ENCODE results near the gene ALG9. TPM values are rescaled to one million over a fixed set of nuclear protein-coding genes. Genes with fewer than 3 reads are reported as not detected.

ALG9 gene
- polyA plus RNA-seq, 1 donor (not counting 4 experiments of a cell fraction or from before 2014, with no cell fraction given) = 27.2 TPM

GRCh38 chr11:111748035-111748804 is 123.2 kb downstream of the ALG9 start:
- H3K9me3 ChIP-seq (ENCODE audit: control insufficient read depth, low read depth, low read length) = no peaks in the 10 kb centered on the region
- no peak overlapping the region for H2AFZ ChIP-seq (ENCODE audit: control insufficient read depth, low read length)
- DNase-seq (ENCODE audit: low read depth, low spot score) (no peak), FAIRE-seq (no peak)
- H3K79me2 ChIP-seq (ENCODE audit: control insufficient read depth, insufficient read depth, low read length) = peaks cover 6% of the 10 kb centered on the region
- no peak overlapping the region for H3K4me2 ChIP-seq (ENCODE audit: control insufficient read depth, extremely low read depth, insufficient read depth, low read depth, low read length)
- peaks cover 11% of the 10 kb centered on the region for H3K4me1 ChIP-seq (ENCODE audit: control insufficient read depth, extremely low read depth, insufficient read depth, low read length)
- H4K20me1 ChIP-seq (ENCODE audit: control insufficient read depth, extremely low read depth, insufficient read depth, low read length) = no peaks in the 10 kb centered on the region
- H3K9me1 ChIP-seq (ENCODE audit: control insufficient read depth, extremely low read depth, insufficient read depth, low read length) = no peaks in the 10 kb centered on the region
- peaks cover 22 to 23% of the 10 kb centered on the region in 2 experiments for H3K36me3 ChIP-seq (ENCODE audit: control insufficient read depth in 2 of 2, extremely low read depth in 1 of 2, insufficient read depth in 2 of 2, low read length in 2 of 2)
- H3K4me3 ChIP-seq (ENCODE audit: control insufficient read depth in 2 of 3, extremely low read depth in 1 of 3, insufficient read depth in 2 of 3, low read depth in 1 of 3, low read length in 3 of 3) = no peak overlapping the region
- no peak overlapping the region for H3K9ac ChIP-seq (ENCODE audit: control insufficient read depth, extremely low read depth, insufficient read depth, low read length)
- dilution Hi-C loops (cut with MboI; ENCODE audit: extremely low pct_ligation_motif_present, low sequenced_read_pairs) = no loop called here
- H3K27me3 ChIP-seq (ENCODE audit: control insufficient read depth, extremely low read depth, insufficient read depth, low read length) = no peaks in the 10 kb centered on the region
- TF ChIP-seq EZH2 (IDR thresholded peaks at IDR 0.05; ENCODE audit: low read length) (no peak), CTCF (optimal IDR thresholded peaks at IDR 0.05 in 1 of 3, IDR thresholded peaks at IDR 0.05 in 1 of 3, conservative IDR thresholded peaks at IDR 0.05 in 1 of 3; ENCODE audit: extremely low read depth in 1 of 3, insufficient read depth in 2 of 3, low read length in 3 of 3) (no peak)
- H3K27ac ChIP-seq (ENCODE audit: control insufficient read depth, insufficient read depth, low read length) = no peak overlapping the region

- H3K4me3 ChIP-seq (ENCODE audit: control insufficient read depth in 2 of 3, extremely low read depth in 1 of 3, insufficient read depth in 2 of 3, low read depth in 1 of 3, low read length in 3 of 3) = no peak overlapping the region
- H3K9ac ChIP-seq (ENCODE audit: control insufficient read depth, extremely low read depth, insufficient read depth, low read length) = no peak overlapping the region
- H3K27ac ChIP-seq (ENCODE audit: control insufficient read depth, insufficient read depth, low read length) = no peak overlapping the region
- no peaks in the 10 kb centered on the region for H3K9me1 ChIP-seq (ENCODE audit: control insufficient read depth, extremely low read depth, insufficient read depth, low read length)
- peaks cover 11% of the 10 kb centered on the region for H3K4me1 ChIP-seq (ENCODE audit: control insufficient read depth, extremely low read depth, insufficient read depth, low read length)
- H3K27me3 ChIP-seq (ENCODE audit: control insufficient read depth, extremely low read depth, insufficient read depth, low read length) = no peaks in the 10 kb centered on the region
- dilution Hi-C loops (cut with MboI; ENCODE audit: extremely low pct_ligation_motif_present, low sequenced_read_pairs) = no loop called here
- no peak for FAIRE-seq
- no peak for TF ChIP-seq CTCF (optimal IDR thresholded peaks at IDR 0.05 in 1 of 3, IDR thresholded peaks at IDR 0.05 in 1 of 3, conservative IDR thresholded peaks at IDR 0.05 in 1 of 3; ENCODE audit: extremely low read depth in 1 of 3, insufficient read depth in 2 of 3, low read length in 3 of 3)
- no peaks in the 10 kb centered on the region for H3K9me3 ChIP-seq (ENCODE audit: control insufficient read depth, low read depth, low read length)
- H4K20me1 ChIP-seq (ENCODE audit: control insufficient read depth, extremely low read depth, insufficient read depth, low read length) = no peaks in the 10 kb centered on the region
- H3K4me2 ChIP-seq (ENCODE audit: control insufficient read depth, extremely low read depth, insufficient read depth, low read depth, low read length) = no peak overlapping the region
- no peak overlapping the region for H2AFZ ChIP-seq (ENCODE audit: control insufficient read depth, low read length)
- peaks cover 22 to 23% of the 10 kb centered on the region in 2 experiments for H3K36me3 ChIP-seq (ENCODE audit: control insufficient read depth in 2 of 2, extremely low read depth in 1 of 2, insufficient read depth in 2 of 2, low read length in 2 of 2)
- peaks cover 6% of the 10 kb centered on the region for H3K79me2 ChIP-seq (ENCODE audit: control insufficient read depth, insufficient read depth, low read length)
- no peak for DNase-seq (ENCODE audit: low read depth, low spot score)
Measured at GRCh38 chr11:111745719-111746504, 125.5 kb downstream of the ALG9 start.
